ENCODE data around the gene UBXN11. TPM values are rescaled to one million over a fixed set of nuclear protein-coding genes. Genes with fewer than 3 reads are reported as not detected.

UBXN11 gene
- total RNA-seq (81.4 and 83.8 TPM in 2 replicates), polyA plus RNA-seq (66.2 and 68.0 TPM in 2 replicates), polyA minus RNA-seq (8.1 and 9.5 TPM in 2 replicates)
- total RNA-seq (2013), result 10.7 TPM

DNA sequence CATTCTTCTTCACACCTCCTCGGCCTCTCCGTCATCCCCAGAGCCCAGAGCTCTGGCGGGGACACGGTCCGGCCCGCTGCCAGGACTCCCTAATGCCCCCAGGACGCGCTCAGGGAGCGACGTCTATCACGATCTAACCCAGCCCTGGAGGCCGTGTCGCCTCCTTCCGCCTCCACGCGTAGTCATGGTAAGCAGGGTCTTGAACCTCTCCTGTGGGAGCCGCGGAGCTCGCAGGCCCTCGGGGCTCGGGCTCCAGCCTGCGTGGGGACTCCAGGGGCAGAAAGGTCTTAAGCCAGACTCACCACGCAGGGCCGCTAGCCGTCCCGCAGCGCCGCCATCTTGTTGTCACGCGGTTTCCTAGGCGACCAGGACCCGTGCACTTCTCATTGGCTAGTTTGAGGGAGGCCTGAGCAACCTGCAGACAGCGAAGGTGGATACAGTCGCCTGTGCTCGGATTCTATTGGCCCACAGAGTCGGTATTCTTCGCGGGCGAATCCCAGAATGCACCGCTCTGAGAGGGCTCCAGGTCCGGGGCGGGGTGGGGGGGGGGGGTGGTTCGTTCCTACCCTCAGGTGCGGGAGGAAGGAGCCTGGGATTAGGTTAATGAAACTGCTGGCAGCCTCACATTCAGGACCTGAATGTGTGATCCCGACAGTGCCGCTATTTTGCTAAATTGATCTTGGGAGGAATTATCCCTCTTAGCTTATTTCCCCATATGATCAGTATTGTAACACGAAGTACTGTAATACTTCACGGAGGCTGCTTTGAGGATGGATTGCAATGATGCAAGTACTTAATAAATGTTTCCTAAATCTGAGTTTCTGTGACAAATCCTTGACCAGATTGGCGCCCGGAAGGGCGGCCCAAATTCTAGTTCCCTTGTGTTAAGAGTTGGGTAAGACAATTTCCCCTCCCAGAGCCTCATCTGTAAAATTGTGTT, at the start of gene UBXN11:
Gene UBXN11 (minus strand): TSS at position 347 of the 940 bp plus-strand sequence. CDS start 3,753 bp downstream, outside the sequence.
- Histone ChIP-seq H3K9ac (ENCODE audit: low read length) (peak within 1 kb of the TSS; percentile 89), H4K20me1 (ENCODE audit: control insufficient read depth, insufficient read depth, low read length, poor library complexity, severe bottlenecking) (no peaks in the 10 kb centered on the region), H3K79me2 (ENCODE audit: control insufficient read depth, insufficient read depth, low read length) (peaks cover 49% of the 10 kb centered on the region), H3K27ac (ENCODE audit: low read length in 2 of 2) (peak within 1 kb of the TSS; percentile 52 to 87), H2AFZ (ENCODE audit: insufficient read depth, low read depth, low read length, poor library complexity, severe bottlenecking) (peak within 1 kb of the TSS; percentile 99), H3K27me3 (replicated peaks in 1 of 4; ENCODE audit: control extremely low read depth in 1 of 4, control insufficient read depth in 3 of 4, insufficient read depth in 4 of 4, low read length in 3 of 4) (no peaks in the 10 kb centered on the region), H3K4me3 (ENCODE audit: control extremely low read depth in 1 of 5, extremely low read depth in 1 of 5, insufficient read depth in 1 of 5, low read depth in 2 of 5, low read length in 4 of 5) (peak within 1 kb of the TSS; percentile 60 to 99 (median 74)), H3K9me3 (ENCODE audit: control extremely low read depth in 1 of 3, control insufficient read depth in 2 of 3, insufficient read depth in 1 of 3, low read length in 2 of 3) (no peaks in the 10 kb centered on the region), H3K36me3 (replicated peaks in 1 of 2; ENCODE audit: control extremely low read depth in 1 of 2, control insufficient read depth in 1 of 2, extremely low read depth in 1 of 2, insufficient read depth in 2 of 2, low read length in 1 of 2) (no peaks in the 10 kb centered on the region), H3K4me1 (ENCODE audit: control insufficient read depth in 2 of 2, insufficient read depth in 2 of 2, low read length in 2 of 2) (peaks cover 17 to 29% of the 10 kb centered on the region in 2 donors), H3K4me2 (replicated peaks; ENCODE audit: low read depth, low read length, poor library complexity, severe bottlenecking) (peak within 1 kb of the TSS; percentile 96)
- ChIA-PET CTCF (interaction anchor here (0.7 to 30.0 kb wide), 7 partner anchors 9 to 928 kb away, joined by 3 to 1400 read pairs (median 6); partner anchors contain the start of genes SH3BGRL3 and WDTC1), POLR2A (interaction anchor here (0.6 to 5.6 kb wide), 8 partner anchors 9 to 698 kb away, joined by 3 to 47 read pairs (median 6); partner anchors contain the start of gene CD52)
- Mint-ChIP-seq H3K27me3 (no peaks in the 10 kb centered on the region), H3K27ac (peak within 1 kb of the TSS; percentile 93), H3K9me3 (ENCODE audit: insufficient read depth) (no peaks in the 10 kb centered on the region), H3K4me3 (peak within 1 kb of the TSS; percentile 95), H3K4me1 (peaks cover 27% of the 10 kb centered on the region)
- intact Hi-C loops (cut with micrococcal nuclease), result loop anchor here (1.0 kb wide), 2 partner anchors 11 to 17 kb away; partner anchors contain the start of gene CD52
- TF ChIP-seq, protein P1, sequence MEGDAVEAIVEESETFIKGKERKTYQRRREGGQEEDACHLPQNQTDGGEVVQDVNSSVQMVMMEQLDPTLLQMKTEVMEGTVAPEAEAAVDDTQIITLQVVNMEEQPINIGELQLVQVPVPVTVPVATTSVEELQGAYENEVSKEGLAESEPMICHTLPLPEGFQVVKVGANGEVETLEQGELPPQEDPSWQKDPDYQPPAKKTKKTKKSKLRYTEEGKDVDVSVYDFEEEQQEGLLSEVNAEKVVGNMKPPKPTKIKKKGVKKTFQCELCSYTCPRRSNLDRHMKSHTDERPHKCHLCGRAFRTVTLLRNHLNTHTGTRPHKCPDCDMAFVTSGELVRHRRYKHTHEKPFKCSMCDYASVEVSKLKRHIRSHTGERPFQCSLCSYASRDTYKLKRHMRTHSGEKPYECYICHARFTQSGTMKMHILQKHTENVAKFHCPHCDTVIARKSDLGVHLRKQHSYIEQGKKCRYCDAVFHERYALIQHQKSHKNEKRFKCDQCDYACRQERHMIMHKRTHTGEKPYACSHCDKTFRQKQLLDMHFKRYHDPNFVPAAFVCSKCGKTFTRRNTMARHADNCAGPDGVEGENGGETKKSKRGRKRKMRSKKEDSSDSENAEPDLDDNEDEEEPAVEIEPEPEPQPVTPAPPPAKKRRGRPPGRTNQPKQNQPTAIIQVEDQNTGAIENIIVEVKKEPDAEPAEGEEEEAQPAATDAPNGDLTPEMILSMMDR (IDR thresholded peaks at IDR 0.05), result no peak
- no peak for TF ChIP-seq EZH2 (IDR thresholded peaks at IDR 0.05; ENCODE audit: borderline replicate concordance, insufficient read depth, low read depth, low read length, poor library complexity, severe bottlenecking)
- under 1% methylated on average over 39 of the region's 51 CpGs for WGBS (ENCODE audit: insufficient coverage)
- DNase-seq (peak; percentile 94), ATAC-seq (ENCODE audit: low read depth) (peak; percentile 100)
